GM12892 (cell line): Measurements from ENCODE around the gene FH.

Source experiments
- POLR2A ChIP-seq: IDR thresholded peaks from 2 replicates; pipeline ENCODE4 v1.6.1; 2011; ENCODE audit warnings: low read depth, low read length, control low read depth
- POLR2AphosphoS5 ChIP-seq: IDR thresholded peaks from 2 replicates; pipeline ENCODE4 v1.6.1; 2011; ENCODE audit warnings: low read depth, low read length, control low read depth

DNA sequence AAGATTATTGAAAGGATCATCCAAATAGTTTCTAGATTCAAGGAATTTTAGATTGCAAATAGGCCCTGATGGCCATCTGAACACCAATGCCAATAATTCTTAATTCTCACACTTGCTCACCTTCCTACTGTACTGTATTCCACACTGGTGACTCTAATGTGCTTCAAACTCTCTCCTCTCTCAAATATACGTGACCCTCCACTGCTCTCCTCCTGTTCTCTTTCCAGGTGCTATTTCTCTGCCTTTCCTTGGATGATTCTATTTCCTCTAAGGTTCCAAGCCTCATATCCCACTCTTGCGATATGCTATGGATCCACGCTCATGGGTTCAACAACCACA is 41.3 kb upstream of the FH start:
- TF ChIP-seq POLR2A (no peak), POLR2AphosphoS5 (no peak)
